Colonic mucosa (tissue), 4 donors: ENCODE data around the gene GPC6. TPM values are rescaled to one million over a fixed set of nuclear protein-coding genes. Genes with fewer than 3 reads are reported as not detected.

Source experiments
- DNase-seq: peaks from one replicate; pipeline ENCODE4 v3.0.0-alpha.2; 2020
- H3K27ac ChIP-seq: fragments of 200-600 bp; one replicate; pipeline ENCODE4 v1.8.0; 2021
- H3K27me3 ChIP-seq: fragments of 200-600 bp; one replicate; pipeline ENCODE4 v1.8.0; 2021
- H3K36me3 ChIP-seq: fragments of 200-600 bp; one replicate; pipeline ENCODE4 v1.8.0; 2021
- H3K4me1 ChIP-seq: fragments of 200-600 bp; one replicate; pipeline ENCODE4 v1.8.0; 2021; ENCODE audit warnings: mild to moderate bottlenecking
- H3K4me3 ChIP-seq: fragments of 200-600 bp; one replicate; pipeline ENCODE4 v1.8.0; 2021
- H3K9ac ChIP-seq, 2 donors: one replicate each; pipeline ENCODE4 v1.7.0; 2013; ENCODE audit warnings: control low read depth in 2 of 2, low read depth in 2 of 2, low read length in 2 of 2
- H3K9me3 ChIP-seq: fragments of 200-600 bp; one replicate; pipeline ENCODE4 v1.8.0; 2021
- intact Hi-C: fragments of 100-400 bp; cut with DNase I; formaldehyde crosslinking; loops from one replicate; pipeline ENCODE4 v1.14.1; 2022
- total RNA-seq, 2 donors: library from RNA; stranded (reverse); fragmentation: NEBNext Ultra II Directional in 1 of 2; extraction: Animal tissue kit (Norgen Biotek cat#: 25700) in 1 of 2; gene quantifications; one replicate each; pipeline ENCODE4 v1.2.1, GENCODE V29; 2021
- TF ChIP-seq, protein P1 (sequence below): fragments of 200-600 bp; IDR thresholded peaks from one replicate; pipeline ENCODE4 v1.8.0; 2022; ENCODE audit warnings: antibody characterized with exemption, mild to moderate bottlenecking
- donor health status: healthy.
- donor health status: DM: no; HTN: no; CAD: no.
- donor health status: DM: no; HTN: no; CAD: no.

The GPC6 gene
- total RNA-seq, 2 donors from 2014 or later: 2.3 to 4.0 TPM

DNA sequence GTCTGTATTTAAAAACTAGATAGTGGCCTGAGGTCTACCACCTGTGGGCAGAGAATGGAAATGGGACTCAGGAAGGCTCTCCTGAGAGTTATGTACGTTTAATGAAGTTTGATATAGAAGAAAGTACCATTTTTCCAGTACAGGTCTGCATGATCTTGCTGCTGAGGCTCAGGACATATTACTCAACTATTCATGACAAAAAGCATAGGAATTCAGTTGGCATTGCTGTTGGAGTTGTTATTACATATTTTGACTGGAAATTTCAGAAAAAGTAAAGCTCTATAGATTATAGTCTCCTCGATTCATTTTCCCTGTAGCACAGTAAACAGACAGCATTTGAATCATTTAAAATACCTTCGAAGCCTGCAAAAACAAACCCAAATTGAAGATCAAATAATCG lies 783.1 kb downstream of the GPC6 start:
- DNase-seq: no peak
- H3K27me3 ChIP-seq: no peaks in the 10 kb centered on the region
- TF ChIP-seq, protein P1, sequence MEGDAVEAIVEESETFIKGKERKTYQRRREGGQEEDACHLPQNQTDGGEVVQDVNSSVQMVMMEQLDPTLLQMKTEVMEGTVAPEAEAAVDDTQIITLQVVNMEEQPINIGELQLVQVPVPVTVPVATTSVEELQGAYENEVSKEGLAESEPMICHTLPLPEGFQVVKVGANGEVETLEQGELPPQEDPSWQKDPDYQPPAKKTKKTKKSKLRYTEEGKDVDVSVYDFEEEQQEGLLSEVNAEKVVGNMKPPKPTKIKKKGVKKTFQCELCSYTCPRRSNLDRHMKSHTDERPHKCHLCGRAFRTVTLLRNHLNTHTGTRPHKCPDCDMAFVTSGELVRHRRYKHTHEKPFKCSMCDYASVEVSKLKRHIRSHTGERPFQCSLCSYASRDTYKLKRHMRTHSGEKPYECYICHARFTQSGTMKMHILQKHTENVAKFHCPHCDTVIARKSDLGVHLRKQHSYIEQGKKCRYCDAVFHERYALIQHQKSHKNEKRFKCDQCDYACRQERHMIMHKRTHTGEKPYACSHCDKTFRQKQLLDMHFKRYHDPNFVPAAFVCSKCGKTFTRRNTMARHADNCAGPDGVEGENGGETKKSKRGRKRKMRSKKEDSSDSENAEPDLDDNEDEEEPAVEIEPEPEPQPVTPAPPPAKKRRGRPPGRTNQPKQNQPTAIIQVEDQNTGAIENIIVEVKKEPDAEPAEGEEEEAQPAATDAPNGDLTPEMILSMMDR: no peak
- no peaks in the 10 kb centered on the region for H3K9me3 ChIP-seq
- no peaks in the 10 kb centered on the region for H3K4me1 ChIP-seq
- no peaks in the 10 kb centered on the region for H3K36me3 ChIP-seq
- no peak overlapping the region for H3K27ac ChIP-seq
- intact Hi-C loops: no loop called here
- H3K4me3 ChIP-seq: no peak overlapping the region
- H3K9ac ChIP-seq: no peak overlapping the region

DNA sequence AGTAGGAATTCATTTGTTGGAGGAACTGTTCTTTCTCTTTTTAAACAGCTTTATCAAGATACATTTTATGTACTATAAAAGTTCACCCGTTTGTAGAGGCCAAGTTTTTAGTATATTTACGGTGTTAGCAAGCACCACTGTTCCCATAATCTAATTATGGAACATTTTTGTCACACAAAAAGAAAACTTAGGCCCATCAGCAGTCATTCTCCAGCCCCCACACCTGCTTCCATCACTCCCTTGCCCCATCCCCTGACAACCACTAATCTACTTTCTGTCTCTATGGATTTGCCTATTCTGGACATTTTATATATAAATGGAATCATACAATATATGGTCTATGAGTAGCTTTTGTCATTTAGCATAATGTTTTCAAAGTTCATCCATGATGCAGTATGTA lies 787.9 kb downstream of the GPC6 start:
- intact Hi-C loops: no loop called here
- no peak overlapping the region for H3K4me3 ChIP-seq
- no peaks in the 10 kb centered on the region for H3K9me3 ChIP-seq
- no peaks in the 10 kb centered on the region for H3K36me3 ChIP-seq
- no peaks in the 10 kb centered on the region for H3K27me3 ChIP-seq
- TF ChIP-seq, protein P1: no peak
- DNase-seq: no peak
- H3K4me1 ChIP-seq: no peaks in the 10 kb centered on the region
- H3K27ac ChIP-seq: no peak overlapping the region
- H3K9ac ChIP-seq: no peak overlapping the region

DNA sequence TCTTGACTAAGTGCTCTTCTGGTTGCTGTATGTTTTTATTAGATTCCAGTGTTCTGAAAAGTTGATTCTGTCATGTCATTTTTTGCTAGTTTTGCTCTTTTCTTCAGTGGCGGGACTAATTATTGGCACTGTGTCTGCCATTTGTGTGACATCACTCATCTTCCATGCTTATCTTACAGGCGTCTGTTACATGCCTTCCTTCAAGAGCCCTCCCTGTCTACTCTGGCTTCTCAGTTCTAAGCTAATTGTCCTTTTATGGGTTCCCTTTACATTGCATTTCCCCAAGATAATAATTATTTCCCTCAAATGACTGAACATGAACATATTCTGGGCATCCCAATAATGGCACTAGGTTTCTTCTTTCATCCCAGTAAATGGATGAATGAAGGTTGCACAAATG lies 793.8 kb downstream of the GPC6 start:
- no peaks in the 10 kb centered on the region for H3K9me3 ChIP-seq
- no peak for DNase-seq
- TF ChIP-seq, protein P1: no peak
- intact Hi-C loops: no loop called here
- H3K27ac ChIP-seq: no peak overlapping the region
- no peak overlapping the region for H3K4me3 ChIP-seq
- H3K36me3 ChIP-seq: no peaks in the 10 kb centered on the region
- no peak overlapping the region for H3K9ac ChIP-seq
- no peaks in the 10 kb centered on the region for H3K27me3 ChIP-seq
- no peaks in the 10 kb centered on the region for H3K4me1 ChIP-seq

DNA sequence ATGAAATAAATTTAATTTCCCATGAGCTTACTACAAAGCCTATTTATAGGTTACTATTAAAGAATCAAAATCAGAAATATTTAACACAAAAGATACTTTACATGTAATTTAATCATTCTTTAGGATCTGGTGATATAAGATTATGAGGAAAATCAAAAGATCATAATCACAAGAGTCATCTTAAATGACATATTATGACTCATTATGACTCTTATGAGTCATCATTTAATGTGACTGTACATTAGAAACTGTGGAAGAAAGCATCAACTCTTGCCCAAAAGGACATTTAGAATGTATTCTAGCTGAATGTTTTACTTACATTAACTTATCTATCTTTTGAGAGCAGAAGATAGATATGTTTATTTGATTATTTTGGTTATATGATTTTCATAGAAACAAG lies 794.2 kb downstream of the GPC6 start:
- no peaks in the 10 kb centered on the region for H3K4me1 ChIP-seq
- intact Hi-C loops: no loop called here

DNA sequence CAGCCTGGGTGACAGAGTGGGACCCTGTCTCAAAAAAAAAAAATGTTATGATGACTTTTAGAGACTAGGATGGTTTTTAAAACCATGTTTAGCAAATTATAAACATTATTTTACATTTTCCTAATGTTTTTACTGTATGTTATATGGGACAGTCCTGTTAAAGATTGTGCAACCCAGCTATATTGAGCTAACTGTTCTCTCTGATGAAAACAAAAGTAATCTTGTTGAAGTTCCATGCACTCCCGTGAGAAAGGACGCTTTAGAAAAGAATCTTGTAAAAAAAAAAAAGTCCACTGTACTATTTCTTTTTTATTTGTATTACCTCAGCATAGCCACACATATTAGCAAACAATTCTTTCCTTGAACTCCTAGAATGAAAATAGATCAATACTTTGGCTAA lies 801.6 kb downstream of the GPC6 start:
- Histone ChIP-seq H3K9me3 (no peaks in the 10 kb centered on the region), H3K36me3 (no peaks in the 10 kb centered on the region), H3K4me3 (no peak overlapping the region), H3K27me3 (no peaks in the 10 kb centered on the region), H3K27ac (no peak overlapping the region), H3K4me1 (no peaks in the 10 kb centered on the region), H3K9ac (no peak overlapping the region)
- intact Hi-C loops: no loop called here
- TF ChIP-seq, protein P1: no peak
- no peak for DNase-seq

More for the DNA sequence above, 794.2 kb downstream of the GPC6 start:
- Histone ChIP-seq H3K4me3 (no peak overlapping the region), H3K36me3 (no peaks in the 10 kb centered on the region), H3K9ac (no peak overlapping the region), H3K27ac (no peak overlapping the region), H3K9me3 (no peaks in the 10 kb centered on the region), H3K27me3 (no peaks in the 10 kb centered on the region)
- TF ChIP-seq, protein P1: no peak
- no peak for DNase-seq

DNA sequence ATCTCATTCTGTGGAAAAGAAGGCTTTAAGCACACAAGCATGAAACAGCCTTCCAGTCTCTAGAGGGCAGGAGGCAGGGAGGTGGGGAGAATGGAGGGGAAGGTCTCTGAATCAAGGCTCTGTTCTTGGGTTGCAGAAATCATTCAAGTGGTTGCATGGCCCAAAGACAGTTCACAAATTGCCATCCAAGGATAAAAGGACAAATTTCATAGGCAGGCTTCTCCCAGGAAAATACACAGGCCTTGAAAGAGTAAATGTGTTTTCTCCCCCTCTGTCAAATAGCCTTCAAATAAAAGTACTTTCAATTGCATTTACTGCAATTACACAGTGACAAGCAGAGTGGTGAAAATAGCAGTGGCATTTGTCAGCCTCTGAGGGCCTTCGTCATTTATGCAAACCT lies 802.0 kb downstream of the GPC6 start:
- TF ChIP-seq, protein P1: no peak
- intact Hi-C loops: no loop called here
- Histone ChIP-seq H3K4me3 (no peak overlapping the region), H3K27me3 (no peaks in the 10 kb centered on the region), H3K9me3 (no peaks in the 10 kb centered on the region), H3K9ac (no peak overlapping the region), H3K4me1 (no peaks in the 10 kb centered on the region), H3K36me3 (no peaks in the 10 kb centered on the region), H3K27ac (no peak overlapping the region)
- no peak for DNase-seq
